K562 (cell line): ENCODE data around the gene NCAM2. TPM values are rescaled to one million over a fixed set of nuclear protein-coding genes. Genes with fewer than 3 reads are reported as not detected.

Source experiments
- CREM ChIP-seq: IDR thresholded peaks from 2 replicates; pipeline ENCODE4 v1.6.1; 2014; ENCODE audit warnings: antibody characterized with exemption, low read depth
- EHMT2 ChIP-seq: fragments of 450-650 bp; IDR thresholded peaks from 2 replicates; pipeline ENCODE4 v1.6.1; 2018; ENCODE audit warnings: antibody characterized with exemption
- GABPA ChIP-seq: fragments of 200-800 bp; sonication (Bioruptor generic); conservative IDR thresholded peaks from 2 replicates; pipeline ENCODE4 v1.6.1; 2016; ENCODE audit warnings: low read depth, missing genetic modification characterization, missing compliant biosample characterization
- MIER1 ChIP-seq: fragments of 450-650 bp; IDR thresholded peaks from 2 replicates; pipeline ENCODE4 v1.6.1; 2016; ENCODE audit warnings: antibody characterized with exemption, mild to moderate bottlenecking, low read depth
- polyA plus RNA-seq, 8 experiments: library from polyadenylated mRNA; depleted of rRNA in 4 of 8; stranded (reverse) in 5 of 8; unstranded in 3 of 8; fragments of >200 nt; fragmentation: Nextera tagmentation in 2 of 8; fragmentation: Illumina TruSeq in 1 of 8; extraction: Ambion mirVana in 2 of 8; extraction: Trizol in 1 of 8; gene quantifications; 2 replicates each; pipeline versions ENCODE4 v1.2.1 to v1.2.3, GENCODE V29; 2011 to 2014; ENCODE audit warnings: inconsistent platforms in 1 of 8, missing spikeins in 1 of 8
- total RNA-seq, 7 experiments: library from RNA; depleted of rRNA in 6 of 7; stranded (reverse); fragments of >200 nt in 6 of 7; fragmentation: Illumina TruSeq in 2 of 7; extraction: Trizol in 2 of 7; gene quantifications; 2 replicates each; pipeline versions ENCODE4 v1.2.1 to v1.2.3, GENCODE V29; 2011 to 2021; ENCODE audit warnings: low replicate concordance in 1 of 7
- TF ChIP-seq, protein P1 (sequence below), 2 experiments: fragments of 450-650 bp; formaldehyde crosslinking in 1 of 2; IDR thresholded peaks; 2 replicates each; pipeline versions ENCODE4 v1.4.0 to v1.6.1; 2014 to 2020; ENCODE audit warnings: mild to moderate bottlenecking in 2 of 2, borderline replicate concordance in 1 of 2, low read depth in 1 of 2
- TF ChIP-seq, protein P2 (sequence below): IDR thresholded peaks from 2 replicates; pipeline ENCODE4 v1.6.1; 2011; ENCODE audit not compliant: insufficient read length; ENCODE audit errors: extremely low read depth
- TF ChIP-seq, protein P3 (sequence below): IDR thresholded peaks from 2 replicates; pipeline ENCODE4 v1.6.1; 2011; ENCODE audit warnings: borderline replicate concordance, low read depth, mild to moderate bottlenecking, moderate library complexity, low read length; ENCODE audit not compliant: insufficient read depth, poor library complexity, severe bottlenecking
- TF ChIP-seq, protein P4 (sequence below): sonication (generic); IDR thresholded peaks from 2 replicates; pipeline ENCODE4 v1.6.1; 2016

NCAM2 gene
- total and polyA plus RNA-seq, 9 of the 15 experiments (the other 6 are each of a cell fraction or from before 2014, with no cell fraction given), result 14.0 to 58.2 (median 27.8) TPM

DNA sequence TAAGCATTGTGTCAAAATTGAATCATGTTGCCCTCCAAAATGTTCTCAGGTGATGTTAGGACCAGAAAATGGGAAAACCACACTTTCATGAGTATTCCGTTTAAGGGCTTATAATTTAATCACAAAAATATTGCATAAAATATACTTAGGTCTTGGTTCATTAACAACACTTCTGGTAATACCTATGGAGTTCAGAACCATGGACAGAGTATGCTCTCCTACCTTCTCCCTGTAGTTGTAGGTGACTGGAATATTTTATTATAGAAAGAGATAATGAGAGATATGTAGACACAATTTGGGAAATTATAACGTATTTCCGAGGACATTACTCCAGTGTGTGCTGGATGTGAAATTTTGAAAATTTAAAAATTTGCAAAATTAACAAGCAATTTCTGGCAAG is 232.5 kb downstream of the NCAM2 start (continued):
- TF ChIP-seq, protein P1, sequence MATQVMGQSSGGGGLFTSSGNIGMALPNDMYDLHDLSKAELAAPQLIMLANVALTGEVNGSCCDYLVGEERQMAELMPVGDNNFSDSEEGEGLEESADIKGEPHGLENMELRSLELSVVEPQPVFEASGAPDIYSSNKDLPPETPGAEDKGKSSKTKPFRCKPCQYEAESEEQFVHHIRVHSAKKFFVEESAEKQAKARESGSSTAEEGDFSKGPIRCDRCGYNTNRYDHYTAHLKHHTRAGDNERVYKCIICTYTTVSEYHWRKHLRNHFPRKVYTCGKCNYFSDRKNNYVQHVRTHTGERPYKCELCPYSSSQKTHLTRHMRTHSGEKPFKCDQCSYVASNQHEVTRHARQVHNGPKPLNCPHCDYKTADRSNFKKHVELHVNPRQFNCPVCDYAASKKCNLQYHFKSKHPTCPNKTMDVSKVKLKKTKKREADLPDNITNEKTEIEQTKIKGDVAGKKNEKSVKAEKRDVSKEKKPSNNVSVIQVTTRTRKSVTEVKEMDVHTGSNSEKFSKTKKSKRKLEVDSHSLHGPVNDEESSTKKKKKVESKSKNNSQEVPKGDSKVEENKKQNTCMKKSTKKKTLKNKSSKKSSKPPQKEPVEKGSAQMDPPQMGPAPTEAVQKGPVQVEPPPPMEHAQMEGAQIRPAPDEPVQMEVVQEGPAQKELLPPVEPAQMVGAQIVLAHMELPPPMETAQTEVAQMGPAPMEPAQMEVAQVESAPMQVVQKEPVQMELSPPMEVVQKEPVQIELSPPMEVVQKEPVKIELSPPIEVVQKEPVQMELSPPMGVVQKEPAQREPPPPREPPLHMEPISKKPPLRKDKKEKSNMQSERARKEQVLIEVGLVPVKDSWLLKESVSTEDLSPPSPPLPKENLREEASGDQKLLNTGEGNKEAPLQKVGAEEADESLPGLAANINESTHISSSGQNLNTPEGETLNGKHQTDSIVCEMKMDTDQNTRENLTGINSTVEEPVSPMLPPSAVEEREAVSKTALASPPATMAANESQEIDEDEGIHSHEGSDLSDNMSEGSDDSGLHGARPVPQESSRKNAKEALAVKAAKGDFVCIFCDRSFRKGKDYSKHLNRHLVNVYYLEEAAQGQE (IDR thresholded peaks at IDR 0.05; ENCODE audit: borderline replicate concordance), result peak; percentile 95
- TF ChIP-seq, protein P1 (CRISPR knock-in tag; IDR thresholded peaks at IDR 0.05; ENCODE audit: low read depth), result 0 out of 2 replicates have a peak, but pooled peaks have one; percentile 49
- TF ChIP-seq EHMT2 (peak; percentile 84), MIER1 (peak; percentile 72; the same call in 1 of the 2 replicates), CREM (no peak), GABPA (tag) (no peak)
- TF ChIP-seq, protein P2, sequence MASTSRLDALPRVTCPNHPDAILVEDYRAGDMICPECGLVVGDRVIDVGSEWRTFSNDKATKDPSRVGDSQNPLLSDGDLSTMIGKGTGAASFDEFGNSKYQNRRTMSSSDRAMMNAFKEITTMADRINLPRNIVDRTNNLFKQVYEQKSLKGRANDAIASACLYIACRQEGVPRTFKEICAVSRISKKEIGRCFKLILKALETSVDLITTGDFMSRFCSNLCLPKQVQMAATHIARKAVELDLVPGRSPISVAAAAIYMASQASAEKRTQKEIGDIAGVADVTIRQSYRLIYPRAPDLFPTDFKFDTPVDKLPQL, result no peak
- TF ChIP-seq, protein P3, sequence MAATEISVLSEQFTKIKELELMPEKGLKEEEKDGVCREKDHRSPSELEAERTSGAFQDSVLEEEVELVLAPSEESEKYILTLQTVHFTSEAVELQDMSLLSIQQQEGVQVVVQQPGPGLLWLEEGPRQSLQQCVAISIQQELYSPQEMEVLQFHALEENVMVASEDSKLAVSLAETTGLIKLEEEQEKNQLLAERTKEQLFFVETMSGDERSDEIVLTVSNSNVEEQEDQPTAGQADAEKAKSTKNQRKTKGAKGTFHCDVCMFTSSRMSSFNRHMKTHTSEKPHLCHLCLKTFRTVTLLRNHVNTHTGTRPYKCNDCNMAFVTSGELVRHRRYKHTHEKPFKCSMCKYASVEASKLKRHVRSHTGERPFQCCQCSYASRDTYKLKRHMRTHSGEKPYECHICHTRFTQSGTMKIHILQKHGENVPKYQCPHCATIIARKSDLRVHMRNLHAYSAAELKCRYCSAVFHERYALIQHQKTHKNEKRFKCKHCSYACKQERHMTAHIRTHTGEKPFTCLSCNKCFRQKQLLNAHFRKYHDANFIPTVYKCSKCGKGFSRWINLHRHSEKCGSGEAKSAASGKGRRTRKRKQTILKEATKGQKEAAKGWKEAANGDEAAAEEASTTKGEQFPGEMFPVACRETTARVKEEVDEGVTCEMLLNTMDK, result no peak
- TF ChIP-seq, protein P4, sequence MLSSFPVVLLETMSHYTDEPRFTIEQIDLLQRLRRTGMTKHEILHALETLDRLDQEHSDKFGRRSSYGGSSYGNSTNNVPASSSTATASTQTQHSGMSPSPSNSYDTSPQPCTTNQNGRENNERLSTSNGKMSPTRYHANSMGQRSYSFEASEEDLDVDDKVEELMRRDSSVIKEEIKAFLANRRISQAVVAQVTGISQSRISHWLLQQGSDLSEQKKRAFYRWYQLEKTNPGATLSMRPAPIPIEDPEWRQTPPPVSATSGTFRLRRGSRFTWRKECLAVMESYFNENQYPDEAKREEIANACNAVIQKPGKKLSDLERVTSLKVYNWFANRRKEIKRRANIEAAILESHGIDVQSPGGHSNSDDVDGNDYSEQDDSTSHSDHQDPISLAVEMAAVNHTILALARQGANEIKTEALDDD, result no peak
